ENCODE measurements around the gene TMUB2.

Gene TMUB2

DNA sequence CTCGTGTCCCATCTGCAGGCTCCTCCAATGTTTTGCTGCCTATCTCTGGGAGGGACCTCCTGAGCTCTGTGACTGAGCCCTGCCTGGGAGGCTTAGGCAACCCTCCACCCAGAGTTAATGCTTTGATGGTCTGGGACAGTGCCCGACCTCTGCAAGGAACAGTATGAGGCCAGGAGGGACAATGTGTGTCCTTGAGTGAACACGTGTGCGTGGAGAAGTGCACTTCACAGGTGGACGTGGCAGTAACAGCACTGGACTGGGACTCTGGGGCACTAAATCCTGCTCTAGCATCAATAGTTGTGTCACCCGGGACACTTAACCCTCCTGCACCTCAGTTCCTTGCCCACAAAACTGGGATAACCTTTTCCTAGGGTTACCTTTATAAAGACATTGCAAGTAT is 28.1 kb downstream of the TMUB2 start:
- DNase-seq = no peak
- in situ Hi-C loops (cut with MboI; ENCODE audit: low pct_unique_long_range_greater_than_20kb, low sequenced_read_pairs) = loop anchor here (10.0 kb wide), 1 partner anchor 110 kb away; the partner anchor contains the start of gene SLC25A39

GRCh38 chr17:44216173-44216572 is 29.4 kb downstream of the TMUB2 start:
- no peak for DNase-seq
- in situ Hi-C loops (cut with MboI; ENCODE audit: low pct_unique_long_range_greater_than_20kb, low sequenced_read_pairs) = loop anchor here (10.0 kb wide), 1 partner anchor 109 kb away; the partner anchor contains the start of gene SLC25A39

GRCh38 chr17:44216694-44217093 is 29.9 kb downstream of the TMUB2 start:
- no peak for DNase-seq
- in situ Hi-C loops (cut with MboI; ENCODE audit: low pct_unique_long_range_greater_than_20kb, low sequenced_read_pairs) = loop anchor here (10.0 kb wide), 1 partner anchor 108 kb away; the partner anchor contains the start of gene SLC25A39

GRCh38 chr17:44217738-44218343 is 31.1 kb downstream of the TMUB2 start:
- peak; percentile 34 for DNase-seq
- in situ Hi-C loops (cut with MboI; ENCODE audit: low pct_unique_long_range_greater_than_20kb, low sequenced_read_pairs) = loop anchor here (10.0 kb wide), 1 partner anchor 107 kb away; the partner anchor contains the start of gene SLC25A39

- peak; percentile 96 for DNase-seq
- in situ Hi-C loops (cut with MboI; ENCODE audit: low pct_unique_long_range_greater_than_20kb, low sequenced_read_pairs) = loop anchor here (10.0 kb wide), 1 partner anchor 106 kb away; the partner anchor contains the start of gene SLC25A39
These were observed 31.8 kb downstream of the TMUB2 start for GRCh38 chr17:44218344-44219107.

DNA sequence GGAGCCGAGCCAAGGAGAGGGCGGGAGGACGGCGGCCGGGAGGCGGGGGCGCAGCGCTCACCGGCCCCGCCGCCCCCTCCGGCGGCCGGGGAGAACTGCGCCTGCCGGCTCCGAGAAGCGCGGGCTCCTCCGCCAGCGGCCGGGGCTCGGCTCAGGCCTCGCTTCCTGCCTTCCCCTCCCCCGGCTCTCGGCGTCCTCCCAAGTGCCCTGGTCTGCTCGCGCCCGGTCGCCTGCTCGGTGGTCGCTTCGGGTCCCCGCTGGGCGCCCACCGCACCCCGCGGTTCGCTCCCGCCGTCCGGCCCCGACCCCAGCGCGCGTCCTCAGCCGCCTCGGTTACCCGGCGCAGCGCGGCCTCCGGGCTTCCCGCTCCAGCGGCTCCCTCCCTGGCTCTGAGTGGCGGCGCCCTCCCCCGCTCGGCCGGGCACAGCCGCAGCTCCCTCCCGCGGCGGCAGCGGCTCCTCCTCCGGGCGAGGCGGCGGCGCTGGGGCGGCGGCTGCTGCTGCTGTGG is 32.4 kb downstream of the TMUB2 start:
- peak; percentile 59 for DNase-seq
- in situ Hi-C loops (cut with MboI; ENCODE audit: low pct_unique_long_range_greater_than_20kb, low sequenced_read_pairs) = loop anchor here (10.0 kb wide), 1 partner anchor 106 kb away; the partner anchor contains the start of gene SLC25A39

DNA sequence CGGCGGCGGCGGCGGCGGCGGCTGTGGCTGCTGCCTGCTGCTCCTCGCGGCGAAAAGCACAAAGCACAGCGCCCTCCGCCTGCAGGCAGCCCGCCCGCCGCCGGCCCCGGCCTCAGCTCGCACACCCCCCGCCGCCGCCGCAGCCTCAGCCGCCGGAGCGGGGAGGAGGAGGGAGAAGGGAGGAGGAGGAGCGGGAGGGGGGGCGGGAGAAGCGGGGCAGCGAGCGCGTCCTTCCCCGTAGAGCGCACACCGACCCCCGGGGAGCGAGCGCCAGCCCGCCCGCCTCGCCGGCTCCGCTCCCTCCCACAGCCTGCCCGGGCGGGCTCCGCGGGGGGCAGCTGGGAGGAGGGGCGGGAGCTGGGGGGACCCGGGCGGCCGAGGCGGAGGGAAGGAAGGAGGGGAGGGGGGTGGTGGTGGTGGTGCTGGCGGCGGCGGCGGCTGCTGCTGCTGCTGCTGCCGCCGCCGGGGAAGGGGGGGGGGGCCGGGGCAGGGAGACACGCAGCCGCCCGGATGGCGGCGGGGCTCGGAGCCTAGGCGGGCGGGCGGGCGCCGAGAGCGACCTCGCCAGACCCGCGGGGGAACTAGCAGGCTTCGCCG is 32.9 kb downstream of the TMUB2 start, which contains the start of gene UBTF:
UBTF (minus strand) TSS at position 60 of the 597 bp plus-strand sequence. CDS start 1,446 bp downstream, outside the sequence.
- in situ Hi-C loops (cut with MboI; ENCODE audit: low pct_unique_long_range_greater_than_20kb, low sequenced_read_pairs) = loop anchor here (10.0 kb wide), 1 partner anchor 105 kb away; the partner anchor contains the start of gene SLC25A39
- DNase-seq = no peak

- in situ Hi-C loops (cut with MboI; ENCODE audit: low pct_unique_long_range_greater_than_20kb, low sequenced_read_pairs) = no loop called here
- DNase-seq = peak; percentile 49
These were observed 33.7 kb downstream of the TMUB2 start for GRCh38 chr17:44220213-44221083.

DNA sequence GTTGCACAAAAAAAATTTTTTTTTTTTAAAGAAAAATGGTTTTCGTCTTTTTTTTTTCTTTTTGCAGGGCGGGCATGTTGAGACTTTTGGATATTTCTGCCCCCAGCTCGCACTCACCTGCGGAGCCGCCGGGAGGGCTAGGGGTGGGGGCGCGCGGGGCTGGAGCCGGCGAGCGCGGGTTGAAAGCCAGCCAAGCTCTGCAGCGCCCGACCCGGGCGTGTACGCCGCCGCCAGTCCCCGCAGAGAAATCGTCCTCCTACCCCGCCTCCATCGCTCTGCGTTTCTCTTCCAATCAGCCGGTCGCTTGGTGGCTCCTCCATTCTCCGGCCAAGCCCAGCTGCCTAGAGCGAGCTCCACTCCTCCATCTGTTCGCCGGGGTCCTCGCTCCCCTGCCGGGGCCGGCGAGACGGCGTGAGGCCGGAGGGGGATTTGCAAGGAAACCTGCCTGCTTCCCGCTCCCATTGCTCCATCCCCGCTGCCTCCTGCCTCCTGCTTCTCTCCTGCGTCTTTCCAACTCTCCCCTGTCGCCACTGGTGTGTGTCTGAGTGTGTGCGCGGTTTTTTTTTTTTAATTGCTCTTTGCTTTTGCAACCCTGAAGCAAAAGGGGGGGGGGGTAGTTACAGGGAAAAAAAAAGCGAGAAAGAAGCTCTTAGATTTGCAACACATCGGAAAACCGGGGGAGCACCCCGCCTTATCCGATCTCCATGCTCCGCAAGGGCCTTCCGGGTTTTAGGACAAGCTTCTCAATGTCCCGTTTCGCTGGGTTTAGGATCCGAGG is 34.5 kb downstream of the TMUB2 start:
- in situ Hi-C loops (cut with MboI; ENCODE audit: low pct_unique_long_range_greater_than_20kb, low sequenced_read_pairs) = no loop called here
- peak; percentile 75 for DNase-seq

- no peak for DNase-seq
- in situ Hi-C loops (cut with MboI; ENCODE audit: low pct_unique_long_range_greater_than_20kb, low sequenced_read_pairs) = no loop called here
These were observed 35.0 kb downstream of the TMUB2 start for GRCh38 chr17:44221862-44222111.

DNA sequence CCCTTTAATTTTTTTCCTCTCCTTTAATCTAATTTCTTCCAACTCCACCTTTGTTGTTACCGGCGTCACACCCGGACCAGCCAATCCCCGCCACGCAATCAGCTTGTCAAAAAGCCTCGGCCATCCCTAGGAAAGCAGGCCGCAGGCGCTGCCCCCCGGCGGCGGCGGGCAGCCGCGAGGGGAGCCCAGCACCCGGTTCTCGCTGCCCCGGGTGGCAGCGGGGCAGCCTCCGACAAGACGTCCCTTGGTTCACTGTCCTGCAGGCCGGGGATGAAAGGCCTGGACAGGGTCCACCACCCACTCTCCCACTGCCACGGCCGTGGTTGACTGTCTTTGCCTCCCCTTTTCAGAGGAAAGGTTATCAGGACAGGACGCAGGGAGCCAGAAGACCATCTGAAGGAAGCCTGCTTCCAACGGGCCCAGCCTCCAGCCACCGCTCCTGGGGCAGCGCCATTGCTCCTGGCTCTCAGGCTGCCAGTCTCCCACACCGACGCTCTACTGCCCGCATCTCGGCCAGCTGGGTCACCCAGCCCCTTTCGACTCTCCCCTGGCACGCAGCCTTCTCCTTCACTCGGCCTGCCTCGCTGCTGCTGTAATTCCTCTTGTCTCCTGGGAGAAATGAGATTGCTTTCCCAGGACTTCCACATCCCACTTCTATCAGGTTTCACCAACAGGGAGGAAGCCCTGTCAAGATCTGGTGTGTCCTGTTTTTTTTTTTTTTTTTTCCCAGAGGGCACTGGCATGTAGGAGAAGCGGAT is 35.5 kb downstream of the TMUB2 start:
- peak; percentile 69 for DNase-seq
- in situ Hi-C loops (cut with MboI; ENCODE audit: low pct_unique_long_range_greater_than_20kb, low sequenced_read_pairs) = no loop called here

- no peak for DNase-seq
- in situ Hi-C loops (cut with MboI; ENCODE audit: low pct_unique_long_range_greater_than_20kb, low sequenced_read_pairs) = no loop called here
These were observed 36.8 kb downstream of the TMUB2 start for GRCh38 chr17:44223541-44224071.

DNA sequence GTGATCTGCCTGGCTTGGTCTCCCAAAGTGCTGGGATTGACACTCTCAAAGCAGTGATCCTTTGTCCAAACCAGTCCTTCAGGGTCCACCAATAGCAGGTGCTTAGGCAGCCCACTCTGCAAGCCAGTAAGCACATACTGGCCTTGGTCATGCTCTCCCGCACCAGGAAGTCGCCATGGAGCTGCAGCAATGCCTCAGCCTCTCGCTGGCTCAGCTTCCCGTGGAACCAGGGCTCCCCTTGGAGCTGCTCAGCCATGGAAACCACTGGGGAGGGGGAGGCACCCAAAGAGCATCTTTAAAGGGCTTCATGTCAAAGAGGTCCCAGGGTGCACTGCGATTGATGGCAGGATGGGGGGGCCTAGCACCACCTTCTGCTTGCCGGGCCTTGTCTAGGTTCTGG is 42.3 kb downstream of the TMUB2 start:
- DNase-seq = no peak
- in situ Hi-C loops (cut with MboI; ENCODE audit: low pct_unique_long_range_greater_than_20kb, low sequenced_read_pairs) = no loop called here

DNA sequence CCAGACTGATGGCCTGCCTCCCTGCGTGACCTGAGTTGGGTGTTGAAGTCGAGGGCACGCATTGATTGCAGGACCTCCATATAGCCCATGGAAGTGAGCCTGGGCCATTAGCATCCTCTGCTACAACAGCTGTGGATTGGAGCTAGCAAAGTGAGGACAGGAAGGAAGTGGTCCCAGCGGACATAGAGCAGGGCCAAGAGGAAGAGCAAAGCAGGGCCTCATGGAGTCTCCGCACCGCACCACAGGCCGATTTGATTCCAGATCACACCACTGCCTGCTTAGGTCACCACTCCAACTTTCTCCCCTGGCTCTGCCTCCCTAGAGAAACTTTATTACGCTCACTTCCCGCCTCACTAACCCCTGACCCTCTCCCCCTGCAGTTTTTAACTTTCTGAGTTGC is 43.4 kb downstream of the TMUB2 start:
- in situ Hi-C loops (cut with MboI; ENCODE audit: low pct_unique_long_range_greater_than_20kb, low sequenced_read_pairs) = no loop called here
- DNase-seq = no peak

- in situ Hi-C loops (cut with MboI; ENCODE audit: low pct_unique_long_range_greater_than_20kb, low sequenced_read_pairs) = no loop called here
- no peak for DNase-seq
These were observed 45.3 kb downstream of the TMUB2 start for GRCh38 chr17:44232061-44232460.

- no peak for DNase-seq
These were observed 46.8 kb downstream of the TMUB2 start for GRCh38 chr17:44233582-44233981.

DNA sequence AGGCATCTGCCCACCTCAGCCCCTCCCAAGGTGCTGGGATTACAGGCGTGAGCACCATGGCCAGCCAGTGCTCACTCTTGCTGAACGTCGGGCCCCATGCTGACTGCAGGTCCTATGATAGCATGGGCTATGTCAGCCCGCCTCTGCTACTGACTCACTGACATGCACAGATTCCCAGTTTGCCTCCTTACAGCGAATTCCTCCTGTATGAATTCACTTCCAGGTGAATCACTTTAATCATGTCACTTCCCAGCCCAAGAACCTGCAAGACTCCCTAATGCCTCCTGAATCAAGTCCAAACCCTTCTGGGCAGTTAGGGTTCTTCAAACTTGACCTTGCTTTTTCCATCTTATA is 48.8 kb downstream of the TMUB2 start:
- no peak for DNase-seq
- in situ Hi-C loops (cut with MboI; ENCODE audit: low pct_unique_long_range_greater_than_20kb, low sequenced_read_pairs) = no loop called here

More at GRCh38 chr17:44233582-44233981, 46.8 kb downstream of the TMUB2 start:
- in situ Hi-C loops (cut with MboI; ENCODE audit: low pct_unique_long_range_greater_than_20kb, low sequenced_read_pairs) = no loop called here

Measured in KBM-7 (cell line).